Ecto neural progenitor cell (in vitro differentiated cells): ENCODE measurements around the gene PDE1A.

Experiments
- DNase-seq: peaks from one replicate; pipeline ENCODE4 v3.0.0-alpha.2; 2018; ENCODE audit warnings: low spot score

The PDE1A gene

GRCh38 chr2:182426918-182427240 lies at the start of gene PDE1A:
Gene PDE1A (minus strand): TSS chr2:182427036.
- no peak for DNase-seq

GRCh38 chr2:182473635-182474034 lies 46.8 kb upstream of the PDE1A start:
- DNase-seq = no peak

- no peak for DNase-seq
These were observed 36.9 kb upstream of the PDE1A start for GRCh38 chr2:182463760-182464159.

- no peak for DNase-seq
These were observed 29.9 kb upstream of the PDE1A start for GRCh38 chr2:182456784-182457183.

GRCh38 chr2:182452456-182452990 lies 25.7 kb upstream of the PDE1A start:
- no peak for DNase-seq

GRCh38 chr2:182448371-182448770 lies 21.5 kb upstream of the PDE1A start:
- DNase-seq = no peak

GRCh38 chr2:182447863-182448262 lies 21.0 kb upstream of the PDE1A start:
- DNase-seq = no peak

GRCh38 chr2:182447163-182447562 lies 20.3 kb upstream of the PDE1A start:
- no peak for DNase-seq

GRCh38 chr2:182446087-182446486 lies 19.3 kb upstream of the PDE1A start:
- DNase-seq = no peak

- DNase-seq = no peak
These were observed 18.6 kb upstream of the PDE1A start for GRCh38 chr2:182445391-182445965.

- no peak for DNase-seq
These were observed 18.0 kb upstream of the PDE1A start for GRCh38 chr2:182444806-182445205.

- no peak for DNase-seq
These were observed 17.3 kb upstream of the PDE1A start for GRCh38 chr2:182444170-182444569.

GRCh38 chr2:182436252-182436651 lies 9.4 kb upstream of the PDE1A start:
- no peak for DNase-seq

- DNase-seq = no peak
These were observed 8.9 kb upstream of the PDE1A start for GRCh38 chr2:182435754-182436153.

- DNase-seq = no peak
These were observed 5.2 kb upstream of the PDE1A start for GRCh38 chr2:182432051-182432450.

- DNase-seq = no peak
These were observed 1.6 kb upstream of the PDE1A start for GRCh38 chr2:182428476-182428875.

- no peak for DNase-seq
These were observed 536 bp downstream of the PDE1A start for GRCh38 chr2:182426082-182426917.

GRCh38 chr2:182422864-182423263 lies 4.0 kb downstream of the PDE1A start:
- DNase-seq = no peak

GRCh38 chr2:182420669-182421068 lies 6.2 kb downstream of the PDE1A start:
- DNase-seq = no peak

- no peak for DNase-seq
These were observed 10.0 kb downstream of the PDE1A start for GRCh38 chr2:182416861-182417260.

GRCh38 chr2:182416191-182416590 lies 10.6 kb downstream of the PDE1A start:
- no peak for DNase-seq

GRCh38 chr2:182415771-182416170 lies 11.1 kb downstream of the PDE1A start:
- no peak for DNase-seq

GRCh38 chr2:182412858-182413257 lies 14.0 kb downstream of the PDE1A start:
- no peak for DNase-seq

- no peak for DNase-seq
These were observed 16.7 kb downstream of the PDE1A start for GRCh38 chr2:182410120-182410519.
